Caco-2 (cell line): ENCODE results near the gene TIMM10. TPM values are rescaled to one million over a fixed set of nuclear protein-coding genes. Genes with fewer than 3 reads are reported as not detected.

Experiments
- total RNA-seq: library from RNA; stranded (reverse); gene quantifications from 2 replicates; pipeline ENCODE4 v1.2.3, GENCODE V29; 2022

Gene TIMM10
- total RNA-seq, 1 experiment from 2014 or later: 103 TPM

Other genes starting within 250 kb of the TIMM10 start
- gene TNKS1BP1, start 205.8 kb downstream of the TIMM10 start, total RNA-seq: 107 and 120 TPM in 2 replicates
- 206 and 212 TPM in 2 replicates for gene SSRP1, start 194.9 kb downstream of the TIMM10 start, total RNA-seq
- not detected in 2 replicates for gene P2RX3, start 192.4 kb downstream of the TIMM10 start, total RNA-seq
- gene PRG3, start 149.6 kb downstream of the TIMM10 start, total RNA-seq: not detected in 2 replicates
- not detected in 2 replicates for gene PRG2, start 140.1 kb downstream of the TIMM10 start, total RNA-seq
- gene SLC43A3, start 103.6 kb downstream of the TIMM10 start, total RNA-seq: not detected in 2 replicates
- 5.5 and 5.6 TPM in 2 replicates for gene RTN4RL2, start 70.2 kb downstream of the TIMM10 start, total RNA-seq
- gene SLC43A1, start 15.1 kb downstream of the TIMM10 start, total RNA-seq: 71.7 and 80.5 TPM in 2 replicates
- 0.18 TPM in 1 of 2 replicates, not detected in the other for gene SMTNL1, start 6.8 kb upstream of the TIMM10 start, total RNA-seq
- 16.7 and 20.2 TPM in 2 replicates for gene UBE2L6, start 36.9 kb upstream of the TIMM10 start, total RNA-seq
- 3.2 and 3.8 TPM in 2 replicates for gene SERPING1, start 66.9 kb upstream of the TIMM10 start, total RNA-seq
- 0.32 TPM in 1 of 2 replicates, not detected in the other for gene YPEL4, start 119.2 kb upstream of the TIMM10 start, total RNA-seq
- gene CLP1, start 127.0 kb upstream of the TIMM10 start, total RNA-seq: 21.0 and 22.1 TPM in 2 replicates
- 66.0 and 72.2 TPM in 2 replicates for gene ZDHHC5, start 137.4 kb upstream of the TIMM10 start, total RNA-seq
- 29.2 and 29.7 TPM in 2 replicates for gene MED19, start 181.5 kb upstream of the TIMM10 start, total RNA-seq
- 150 and 152 TPM in 2 replicates for gene TMX2, start 181.8 kb upstream of the TIMM10 start, total RNA-seq
- 174 and 175 TPM in 2 replicates for gene SELENOH, start 210.7 kb upstream of the TIMM10 start, total RNA-seq
- gene BTBD18, start 221.1 kb upstream of the TIMM10 start, total RNA-seq: not detected in 2 replicates
- gene CTNND1, start 231.0 kb upstream of the TIMM10 start, total RNA-seq: 223 and 225 TPM in 2 replicates